SKM-1 treated with dmso at 0.1 percent for 144 hours (cell line): ENCODE measurements around the gene TMEM138.

ENCODE experiments used
- DNase-seq: peaks from one replicate; lab custom pipeline; 2025; ENCODE audit not compliant: unreplicated experiment; lab: John Stamatoyannopoulos, UW

The TMEM138 gene

GRCh38 chr11:61361741-61362541 is at the start of gene TMEM138, which contains the start of gene CYB561A3:
Gene TMEM138, plus strand, starts transcription at chr11:61362374. Its CDS starts 2,017 bp downstream, at chr11:61364391.
Gene CYB561A3, minus strand, starts transcription at chr11:61361882. Its CDS starts 5,169 bp downstream, at chr11:61356713.
- peak; percentile 95 for DNase-seq

- no peak for DNase-seq
Measured at GRCh38 chr11:61315260-61315659, 46.9 kb upstream of the TMEM138 start.

- DNase-seq = no peak
Measured at GRCh38 chr11:61325649-61326414, 36.3 kb upstream of the TMEM138 start.

GRCh38 chr11:61327669-61328071 is 34.5 kb upstream of the TMEM138 start:
- DNase-seq = no peak

DNA sequence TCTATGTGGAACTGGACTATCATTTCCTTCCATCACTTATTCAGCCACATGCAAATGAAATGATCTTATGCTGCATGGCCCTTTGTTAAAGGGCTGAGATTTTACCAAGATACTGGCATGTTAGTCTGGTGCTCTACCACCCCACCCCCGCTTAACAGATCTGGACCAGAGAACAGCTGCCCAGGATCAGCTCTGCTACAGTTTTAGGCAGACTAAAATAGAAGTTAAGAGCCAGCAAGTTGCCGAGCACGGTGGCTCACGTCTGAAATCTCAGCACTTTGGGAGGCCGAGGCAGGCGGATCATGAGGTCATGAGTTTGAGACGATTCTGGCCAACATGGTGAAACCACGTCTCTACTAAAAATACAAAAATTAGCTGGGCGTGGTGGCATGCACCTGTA is 33.8 kb upstream of the TMEM138 start:
- no peak for DNase-seq

- DNase-seq = no peak
Measured at GRCh38 chr11:61329871-61330270, 32.3 kb upstream of the TMEM138 start.

DNA sequence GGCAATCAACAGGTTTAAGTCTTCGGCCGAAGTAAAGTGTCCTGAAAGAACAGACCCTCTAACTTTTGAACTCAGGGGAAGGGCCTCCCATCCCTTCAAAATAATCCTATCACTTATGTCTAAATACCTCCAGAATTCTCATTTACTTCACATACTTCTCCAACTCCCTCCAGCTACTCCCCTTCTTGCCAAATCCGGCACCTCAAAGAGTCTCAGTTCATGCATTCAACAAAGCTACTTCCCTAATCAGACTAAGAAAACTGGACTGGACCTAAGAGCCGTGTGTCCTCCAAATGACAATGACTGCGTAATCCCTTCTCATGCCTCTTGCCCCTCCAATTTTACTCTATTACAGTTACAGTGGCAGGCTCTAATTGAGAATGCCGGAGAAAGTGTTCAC is 30.5 kb upstream of the TMEM138 start:
- DNase-seq = peak; percentile 29

- DNase-seq = no peak
Measured at GRCh38 chr11:61332281-61332796, 29.8 kb upstream of the TMEM138 start.

DNA sequence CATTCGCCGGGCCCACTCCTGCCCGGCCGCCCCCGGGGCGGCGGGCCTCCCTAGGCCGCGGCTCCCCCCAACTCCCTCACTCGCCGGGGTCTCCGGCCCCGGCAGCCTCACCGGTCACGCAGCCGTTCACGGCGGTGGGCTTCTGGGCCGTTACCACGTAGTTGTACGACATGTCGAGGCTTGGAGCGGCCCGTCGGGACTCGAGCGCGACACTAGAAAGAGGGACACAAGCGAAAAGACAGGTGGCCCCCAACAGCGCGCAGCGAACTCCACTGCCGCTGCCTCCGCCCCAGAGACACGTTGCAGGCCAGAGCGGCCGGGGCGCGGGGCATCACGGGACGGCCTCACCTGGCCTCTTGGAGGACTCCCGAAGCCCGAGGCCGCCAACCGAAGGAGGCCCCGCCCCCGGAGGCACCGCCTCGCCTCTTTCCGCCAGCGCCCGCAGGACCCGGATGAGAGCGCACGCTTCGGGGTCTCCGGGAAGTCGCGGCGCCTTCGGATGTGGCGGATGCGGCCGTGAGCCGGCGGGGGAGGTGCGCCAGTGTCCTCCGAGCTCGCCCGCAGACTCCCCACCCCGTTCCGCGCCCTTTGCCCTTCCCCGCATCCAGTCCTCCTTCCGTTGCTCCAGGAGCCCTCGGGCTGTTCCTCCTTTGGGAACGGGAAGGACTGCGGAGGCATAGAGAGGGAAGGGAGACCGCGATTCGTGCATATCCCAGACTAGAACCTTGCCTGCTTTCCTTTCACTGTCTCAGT is 29.2 kb upstream of the TMEM138 start, which contains the start of the genes DDB1 and TKFC:
DDB1 (minus strand) TSS at position 309 of the 753 bp plus-strand sequence; CDS start at position 172, 137 bp downstream.
TKFC (plus strand) TSS at position 432 of the 753 bp plus-strand sequence. CDS start 1,501 bp downstream, outside the sequence.
- DNase-seq = peak; percentile 90

DNA sequence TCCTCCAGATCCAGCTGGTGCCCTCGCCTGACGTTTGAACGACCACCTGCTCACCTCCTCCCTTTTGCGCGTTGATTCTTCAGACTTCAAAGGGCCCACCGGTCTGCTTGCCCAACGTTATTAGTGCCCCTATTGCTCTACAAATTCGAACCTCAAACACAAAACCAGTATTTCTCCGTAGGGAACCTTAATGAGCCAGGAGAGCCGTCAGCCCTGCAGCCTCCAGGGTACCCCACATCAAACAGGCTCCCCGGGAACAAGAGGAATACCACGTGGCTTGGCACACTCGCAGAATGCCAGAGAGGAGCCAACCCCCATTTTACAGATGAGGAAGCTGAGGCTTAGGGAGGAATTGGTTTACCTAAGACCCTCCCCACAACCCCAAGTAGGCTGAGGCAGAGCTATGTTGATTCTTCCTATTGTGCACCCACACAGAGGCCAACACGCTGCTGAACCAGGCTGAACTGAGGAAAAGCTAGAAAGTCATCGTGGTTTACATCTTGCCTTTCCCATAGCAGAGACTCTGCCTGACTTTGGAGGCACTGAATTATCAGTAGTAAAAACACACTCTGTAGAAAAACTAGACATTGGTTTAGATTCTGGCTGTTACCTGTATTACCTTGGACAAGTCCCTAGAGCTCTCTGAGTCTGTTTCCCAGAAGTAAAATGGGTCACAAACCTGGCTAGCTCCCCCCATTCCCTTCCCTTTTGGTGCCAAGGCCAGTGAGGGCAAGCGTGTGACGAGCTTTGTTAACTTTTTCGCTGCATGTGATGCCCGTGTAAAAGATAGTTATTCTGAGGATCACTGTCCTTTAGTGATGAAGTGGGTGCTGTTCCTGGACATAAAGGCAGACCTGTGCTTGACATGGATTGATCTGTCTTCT is 28.4 kb upstream of the TMEM138 start:
- no peak for DNase-seq

DNA sequence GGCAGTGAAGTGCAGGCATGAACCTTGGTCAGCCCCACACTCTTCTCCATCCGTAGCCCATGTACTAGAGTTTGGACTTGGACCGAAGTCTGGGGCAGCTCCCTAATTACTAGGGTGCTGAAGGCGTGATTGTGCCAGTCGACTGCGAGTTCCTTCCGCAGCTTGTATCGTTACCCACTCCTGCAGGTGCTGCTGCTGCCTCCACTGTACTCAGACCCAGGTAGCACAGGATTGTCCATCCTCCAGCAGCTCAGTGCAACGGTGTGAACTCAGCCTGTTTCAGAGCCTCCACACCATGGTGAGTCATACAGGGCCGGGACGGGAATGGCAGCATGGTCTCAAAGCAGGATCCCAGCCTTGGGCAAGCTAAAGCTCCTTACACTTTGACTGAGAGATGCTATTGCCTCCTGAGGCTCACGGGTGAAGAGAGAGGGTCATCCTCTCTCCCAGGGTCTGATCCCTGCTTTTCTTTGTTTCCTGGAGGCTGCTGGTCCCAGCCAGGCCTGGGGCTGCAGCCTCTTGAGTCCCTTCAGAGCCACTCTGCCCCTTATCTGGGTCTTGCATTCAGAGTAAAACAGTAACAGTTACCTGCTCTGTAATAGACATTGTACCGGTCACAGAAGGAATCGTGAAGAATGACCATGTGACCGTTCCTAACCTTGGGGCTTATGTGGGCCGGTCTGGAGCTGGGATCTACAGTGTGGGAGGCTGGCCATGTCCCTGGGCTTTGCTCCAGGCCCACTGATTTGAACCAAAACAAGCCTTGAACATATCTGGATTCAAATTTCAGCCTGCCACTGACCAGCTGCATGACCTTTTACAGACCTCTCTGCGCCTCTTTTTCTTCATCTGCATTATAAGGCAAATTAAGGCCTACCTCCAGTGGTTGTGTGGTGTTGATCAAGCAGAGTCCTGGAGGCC is 27.5 kb upstream of the TMEM138 start:
- no peak for DNase-seq

DNA sequence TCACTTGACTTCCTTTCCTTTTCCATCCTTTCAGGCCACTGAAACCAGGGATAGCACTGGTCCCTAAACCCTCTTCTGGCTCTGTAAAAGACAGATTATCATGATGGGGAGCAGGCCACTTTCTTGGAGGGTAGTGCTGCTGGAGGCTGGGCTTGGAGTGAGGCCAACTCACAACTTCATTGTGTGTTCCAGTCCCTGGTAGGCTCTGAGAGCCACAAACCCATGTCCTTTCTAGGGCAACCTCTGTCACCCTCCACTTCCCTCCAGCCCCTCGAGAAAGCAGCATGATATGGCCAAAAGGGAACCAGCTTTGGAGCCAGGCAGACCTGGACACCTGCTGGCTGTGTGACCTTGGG is 26.8 kb upstream of the TMEM138 start:
- DNase-seq = no peak

DNA sequence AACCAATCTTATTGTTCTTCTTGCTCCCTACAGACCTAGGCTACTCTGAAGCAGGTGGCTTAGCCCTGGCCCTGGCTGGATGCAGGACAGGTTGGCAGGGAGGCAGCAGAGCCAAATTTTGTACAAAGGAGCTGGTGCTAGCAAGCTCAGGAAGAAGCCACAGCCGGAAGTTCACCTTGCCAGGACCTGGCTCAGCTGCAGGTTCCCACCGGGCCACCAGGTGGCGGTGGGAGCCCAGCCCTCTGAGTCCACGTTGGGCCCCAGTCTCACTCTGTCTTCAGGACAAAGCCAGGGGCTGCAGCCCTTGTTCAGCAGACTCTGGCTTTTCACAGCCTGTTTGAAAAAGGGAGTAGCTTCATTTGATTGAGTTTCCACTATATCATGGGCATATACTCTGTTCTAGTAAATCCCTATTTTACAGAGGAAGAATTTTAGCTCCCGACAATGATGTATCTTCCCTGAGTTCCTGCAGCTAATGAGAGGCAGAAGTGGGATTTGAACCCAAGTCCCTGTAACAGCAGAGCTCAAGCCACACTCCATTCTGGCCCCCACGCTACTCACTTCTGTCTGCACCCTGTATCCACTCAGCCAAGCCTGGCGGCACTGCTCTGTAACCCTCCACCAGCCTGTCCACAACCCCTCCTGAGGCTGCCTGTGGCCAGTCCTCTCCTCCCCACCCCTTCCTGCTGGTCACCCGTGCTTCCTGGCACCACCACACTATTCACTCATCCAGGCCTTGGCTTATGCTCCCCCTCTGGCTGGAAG is 25.8 kb upstream of the TMEM138 start:
- peak; percentile 70 for DNase-seq

DNA sequence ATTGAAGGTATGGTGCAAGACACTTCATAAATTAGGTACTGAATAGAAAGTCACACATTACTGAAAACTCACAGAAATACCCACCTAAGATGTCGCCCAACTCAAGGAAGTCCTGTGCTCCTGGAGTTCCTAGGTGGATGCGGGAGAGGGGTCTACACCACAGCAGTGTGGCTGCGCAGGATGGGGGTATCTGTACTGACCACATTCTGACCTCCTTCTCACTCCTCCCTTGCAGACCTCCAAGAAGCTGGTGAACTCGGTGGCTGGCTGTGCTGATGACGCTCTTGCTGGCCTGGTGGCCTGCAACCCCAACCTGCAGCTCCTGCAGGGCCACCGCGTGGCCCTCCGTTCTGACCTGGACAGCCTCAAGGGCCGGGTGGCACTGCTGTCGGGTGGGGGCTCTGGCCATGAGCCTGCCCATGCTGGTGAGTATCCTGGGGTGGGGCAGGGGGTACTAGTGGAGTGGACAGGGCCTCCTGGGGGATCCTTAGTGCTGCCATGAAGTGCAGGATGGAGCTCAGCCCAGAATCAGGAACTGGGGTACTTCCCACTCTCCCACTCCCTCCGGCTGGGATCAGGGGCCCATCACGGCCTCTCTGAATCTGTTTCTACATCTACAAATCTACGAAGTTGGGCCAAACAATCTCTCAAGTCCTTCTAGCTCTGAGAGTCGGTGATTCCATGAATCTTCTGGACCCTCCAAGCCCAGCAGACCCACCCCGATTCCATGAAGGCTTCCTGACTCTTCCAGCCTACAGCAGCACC is 24.3 kb upstream of the TMEM138 start:
- no peak for DNase-seq

DNA sequence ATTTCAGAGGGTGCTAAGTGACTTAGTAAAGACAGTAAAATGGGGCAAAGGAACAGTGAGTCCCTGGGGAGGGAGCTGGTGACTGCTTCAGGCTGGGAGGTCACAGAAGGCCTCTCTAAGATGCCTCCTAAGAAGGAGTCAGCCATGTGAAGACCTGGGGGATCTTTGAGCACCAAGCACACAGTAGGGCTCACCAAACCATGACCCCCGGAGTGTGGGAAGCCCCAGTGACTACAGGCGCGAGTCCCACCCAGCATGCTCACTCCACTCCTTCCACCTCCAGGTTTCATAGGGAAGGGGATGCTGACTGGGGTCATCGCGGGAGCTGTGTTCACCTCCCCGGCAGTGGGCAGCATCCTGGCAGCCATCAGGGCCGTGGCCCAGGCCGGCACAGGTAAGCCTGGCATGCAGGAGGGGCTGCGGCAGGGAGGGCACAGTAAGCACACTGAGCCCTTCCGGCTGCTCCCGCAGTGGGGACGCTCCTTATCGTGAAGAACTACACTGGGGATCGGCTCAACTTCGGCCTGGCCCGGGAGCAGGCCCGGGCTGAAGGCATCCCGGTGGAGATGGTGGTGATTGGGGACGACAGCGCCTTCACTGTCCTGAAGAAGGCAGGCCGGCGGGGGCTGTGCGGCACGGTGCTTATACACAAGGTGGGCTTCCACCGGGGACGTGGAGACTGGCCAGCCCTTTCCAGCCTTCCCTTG is 23.2 kb upstream of the TMEM138 start:
- DNase-seq = no peak

DNA sequence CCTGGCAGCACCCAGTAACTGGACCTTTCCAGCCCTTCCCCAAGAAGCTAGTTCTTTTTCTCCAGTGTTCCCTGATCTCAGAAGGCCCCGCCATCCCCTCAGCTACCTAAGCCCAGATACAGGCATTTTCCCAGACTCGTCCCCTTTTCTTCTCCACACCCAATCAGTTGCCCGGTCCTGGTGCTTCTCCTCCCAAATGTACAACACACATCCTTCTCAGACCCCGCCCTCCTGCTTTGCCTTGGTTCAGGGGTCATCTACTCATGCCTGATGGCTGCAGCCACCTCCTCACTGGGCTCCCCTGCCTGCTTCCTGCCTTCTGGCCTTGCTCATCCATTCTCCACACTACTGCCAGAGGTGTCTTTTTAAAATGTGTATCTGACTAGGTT is 22.7 kb upstream of the TMEM138 start:
- DNase-seq = no peak

DNA sequence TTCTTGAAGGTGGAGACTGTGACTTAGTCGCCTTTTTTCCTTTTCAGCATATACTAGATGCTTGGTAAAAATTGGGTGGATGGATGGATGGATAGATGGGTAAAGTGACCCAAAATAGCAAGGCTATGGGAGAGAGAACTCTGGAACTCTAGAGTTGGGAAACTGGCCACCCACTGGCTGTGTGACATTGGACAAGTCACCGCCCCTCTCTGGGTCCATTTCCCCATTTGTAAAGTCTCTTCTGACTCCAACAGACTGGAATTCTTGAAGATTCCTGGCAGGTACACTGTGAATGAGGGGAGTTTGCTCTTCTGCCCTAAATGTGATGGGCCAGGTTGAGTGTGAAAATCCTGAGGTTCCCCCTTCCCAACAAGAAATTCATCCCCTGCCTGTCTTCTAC is 21.2 kb upstream of the TMEM138 start:
- DNase-seq = no peak
